Stimulated activated CD4-positive, alpha-beta T cell treated with anti-CD3 and anti-CD28 coated beads, Interleukin-12 subunit alpha, Interleukin-12 subunit beta, amount 100 ng/mL, for 4 hours (primary cell): ENCODE data around the gene MAP7D2.

Experiments
- DNase-seq: peaks from one replicate; pipeline ENCODE4 v3.0.0-alpha.2; 2020

Gene MAP7D2

GRCh38 chrX:19964017-19964710, 152.5 kb downstream of the MAP7D2 start:
- peak; percentile 19 for DNase-seq

- no peak for DNase-seq
Measured at GRCh38 chrX:19960913-19961312, 155.8 kb downstream of the MAP7D2 start.

GRCh38 chrX:19958552-19959486, 157.9 kb downstream of the MAP7D2 start:
- no peak for DNase-seq

- no peak for DNase-seq
Measured at GRCh38 chrX:19956923-19957322, 159.8 kb downstream of the MAP7D2 start.
